ENCODE data around the gene CUBN. TPM values are rescaled to one million over a fixed set of nuclear protein-coding genes. Genes with fewer than 3 reads are reported as not detected.

The CUBN gene
- total RNA-seq, 1 donor from 2014 or later: 6.8 TPM

- no peak overlapping the region for H3K4me3 ChIP-seq
- no peak for TF ChIP-seq CTCF (IDR thresholded peaks at IDR 0.05)
- peaks cover 0 to 7% of the 10 kb centered on the region in 2 donors for H3K9me3 ChIP-seq
- no peaks in the 10 kb centered on the region for H3K36me3 ChIP-seq
- DNase-seq (ENCODE audit: low spot score in 2 of 2): no peak
- H3K27ac ChIP-seq: no peak overlapping the region
- no peaks in the 10 kb centered on the region for H3K27me3 ChIP-seq
- intact Hi-C loops (cut with DNase I): no loop called here
- H3K4me1 ChIP-seq: no peaks in the 10 kb centered on the region
Measured at GRCh38 chr10:17053061-17053460, 76.5 kb downstream of the CUBN start.

- Histone ChIP-seq H3K9me3 (peaks cover 0 to 7% of the 10 kb centered on the region in 2 donors), H3K4me3 (no peak overlapping the region), H3K4me1 (no peaks in the 10 kb centered on the region), H3K36me3 (no peaks in the 10 kb centered on the region), H3K27me3 (no peaks in the 10 kb centered on the region), H3K27ac (no peak overlapping the region)
- TF ChIP-seq CTCF (IDR thresholded peaks at IDR 0.05): no peak
- DNase-seq (ENCODE audit: low spot score in 2 of 2): no peak
- intact Hi-C loops (cut with DNase I): no loop called here
Measured at GRCh38 chr10:17051851-17052250, 77.8 kb downstream of the CUBN start.

- intact Hi-C loops (cut with DNase I): no loop called here
- Histone ChIP-seq H3K27ac (no peak overlapping the region), H3K9me3 (peaks cover 0 to 7% of the 10 kb centered on the region in 2 donors), H3K27me3 (no peaks in the 10 kb centered on the region), H3K4me1 (no peaks in the 10 kb centered on the region), H3K36me3 (no peaks in the 10 kb centered on the region), H3K4me3 (no peak overlapping the region)
- no peak for DNase-seq (ENCODE audit: low spot score in 2 of 2)
- no peak for TF ChIP-seq CTCF (IDR thresholded peaks at IDR 0.05)
Measured at GRCh38 chr10:17049195-17049594, 80.4 kb downstream of the CUBN start.

GRCh38 chr10:17047908-17048307, 81.7 kb downstream of the CUBN start:
- intact Hi-C loops (cut with DNase I): no loop called here
- Histone ChIP-seq H3K27me3 (no peaks in the 10 kb centered on the region), H3K4me3 (no peak overlapping the region), H3K36me3 (no peaks in the 10 kb centered on the region), H3K27ac (no peak overlapping the region), H3K9me3 (peaks cover 0 to 7% of the 10 kb centered on the region in 2 donors), H3K4me1 (no peaks in the 10 kb centered on the region)
- TF ChIP-seq CTCF (IDR thresholded peaks at IDR 0.05): no peak
- DNase-seq (ENCODE audit: low spot score in 2 of 2): no peak

GRCh38 chr10:17046989-17047388, 82.6 kb downstream of the CUBN start:
- H3K4me1 ChIP-seq: no peaks in the 10 kb centered on the region
- no peaks in the 10 kb centered on the region for H3K27me3 ChIP-seq
- peaks cover 0 to 4% of the 10 kb centered on the region in 2 donors for H3K9me3 ChIP-seq
- intact Hi-C loops (cut with DNase I): no loop called here
- no peak overlapping the region for H3K27ac ChIP-seq
- H3K4me3 ChIP-seq: no peak overlapping the region
- no peak for TF ChIP-seq CTCF (IDR thresholded peaks at IDR 0.05)
- no peaks in the 10 kb centered on the region for H3K36me3 ChIP-seq
- no peak for DNase-seq (ENCODE audit: low spot score in 2 of 2)

GRCh38 chr10:17043586-17043985, 86.0 kb downstream of the CUBN start:
- no peak overlapping the region for H3K27ac ChIP-seq
- intact Hi-C loops (cut with DNase I): no loop called here
- H3K36me3 ChIP-seq: no peaks in the 10 kb centered on the region
- H3K4me3 ChIP-seq: no peak overlapping the region
- no peak for TF ChIP-seq CTCF (IDR thresholded peaks at IDR 0.05)
- DNase-seq (ENCODE audit: low spot score in 2 of 2): no peak
- no peaks in the 10 kb centered on the region for H3K4me1 ChIP-seq
- no peaks in the 10 kb centered on the region for H3K27me3 ChIP-seq
- no peaks in the 10 kb centered on the region for H3K9me3 ChIP-seq

All from ascending aorta (tissue), 2 donors.